GM19193 (cell line): ENCODE results near the gene G6PC3.

Source experiments
- POLR2A ChIP-seq: IDR thresholded peaks from 4 replicates; pipeline ENCODE4 v1.6.1; 2011; ENCODE audit not compliant: insufficient read depth, insufficient read length; ENCODE audit errors: extremely low read depth

The G6PC3 gene, protein sequence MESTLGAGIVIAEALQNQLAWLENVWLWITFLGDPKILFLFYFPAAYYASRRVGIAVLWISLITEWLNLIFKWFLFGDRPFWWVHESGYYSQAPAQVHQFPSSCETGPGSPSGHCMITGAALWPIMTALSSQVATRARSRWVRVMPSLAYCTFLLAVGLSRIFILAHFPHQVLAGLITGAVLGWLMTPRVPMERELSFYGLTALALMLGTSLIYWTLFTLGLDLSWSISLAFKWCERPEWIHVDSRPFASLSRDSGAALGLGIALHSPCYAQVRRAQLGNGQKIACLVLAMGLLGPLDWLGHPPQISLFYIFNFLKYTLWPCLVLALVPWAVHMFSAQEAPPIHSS

GRCh38 chr17:44070455-44071197, at the start of gene G6PC3:
G6PC3 (plus strand) TSS chr17:44070735; CDS start chr17:44070966, 231 bp downstream.
- peak; percentile 82 for TF ChIP-seq POLR2A

- no peak for TF ChIP-seq POLR2A
Observed at GRCh38 chr17:44022246-44022645, 48.3 kb upstream of the G6PC3 start.

DNA sequence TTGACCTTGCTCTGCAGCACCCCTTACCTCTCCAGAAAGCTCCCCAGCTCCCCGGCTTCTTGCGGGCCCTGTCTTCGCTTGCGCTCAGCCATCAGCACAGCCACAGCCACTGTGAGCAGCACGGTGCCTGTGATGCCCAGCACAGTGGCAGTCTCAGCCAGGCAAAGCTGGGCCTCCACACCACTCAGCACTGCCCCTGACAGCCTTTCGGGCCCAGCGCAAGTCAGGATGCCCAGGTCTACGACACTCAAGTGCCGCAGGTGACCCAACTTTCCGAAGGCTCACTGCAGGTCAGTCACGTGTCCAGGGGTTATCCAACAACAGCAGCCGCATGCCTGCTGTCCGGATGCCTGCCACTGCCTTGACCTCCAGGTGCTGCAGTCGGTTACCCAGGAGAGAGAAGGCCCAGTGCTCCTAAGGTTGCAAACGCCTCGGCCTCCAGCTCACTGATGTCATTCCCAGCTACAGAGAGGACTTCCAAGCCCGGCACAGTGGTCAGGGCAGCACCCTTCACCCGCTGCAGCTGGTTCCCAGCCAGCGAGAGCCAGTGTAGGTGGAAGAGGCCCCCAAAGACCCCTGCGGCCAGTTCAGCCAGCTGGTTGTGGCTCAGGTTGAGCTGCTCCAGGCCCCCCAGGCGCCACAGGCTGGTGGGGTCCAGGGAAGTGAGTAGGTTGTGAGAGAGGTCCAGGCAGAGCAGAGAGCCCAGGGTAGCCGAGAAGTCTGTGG, 46.8 kb upstream of the G6PC3 start:
- no peak for TF ChIP-seq POLR2A

DNA sequence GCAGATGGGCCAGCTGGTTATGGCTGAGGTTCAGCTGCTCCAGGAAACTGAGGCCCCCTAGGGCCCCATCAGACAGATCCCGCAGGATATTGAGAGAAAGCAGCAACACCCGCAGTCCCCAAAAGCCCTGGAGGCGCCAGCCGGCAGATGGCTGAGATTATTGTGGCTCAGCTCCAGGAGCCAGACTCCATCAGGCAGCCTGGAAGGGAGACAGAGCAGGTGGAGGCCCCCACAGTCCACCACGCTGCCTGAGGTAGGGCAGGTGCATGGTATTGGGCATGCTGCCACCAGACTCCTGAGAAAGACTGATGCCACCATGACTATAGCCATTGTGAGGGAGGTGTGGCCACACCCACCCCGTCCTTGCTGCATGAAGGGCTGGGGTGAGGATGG, 46.3 kb upstream of the G6PC3 start:
- no peak for TF ChIP-seq POLR2A

DNA sequence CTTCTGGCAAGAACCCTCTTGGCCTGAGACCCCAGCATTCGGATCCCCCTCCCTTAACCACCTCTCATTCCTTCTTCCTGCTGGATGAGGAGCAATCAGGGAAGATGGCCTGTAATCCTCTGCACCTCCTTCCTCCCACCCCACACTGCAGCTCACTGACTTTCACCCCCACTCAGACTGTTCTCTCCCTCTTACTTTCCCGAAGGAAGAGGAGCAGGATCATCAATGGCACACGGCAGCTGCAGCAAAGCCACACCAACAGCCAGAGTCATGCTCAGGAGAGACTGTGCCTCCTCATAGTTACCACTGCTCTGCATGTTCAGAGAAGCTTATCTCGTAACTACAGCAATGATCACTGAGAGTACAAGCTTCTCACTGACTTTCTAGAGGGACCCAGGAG, 45.7 kb upstream of the G6PC3 start:
- no peak for TF ChIP-seq POLR2A

GRCh38 chr17:44029736-44030135, 40.8 kb upstream of the G6PC3 start:
- no peak for TF ChIP-seq POLR2A

GRCh38 chr17:44030482-44030881, 40.1 kb upstream of the G6PC3 start:
- no peak for TF ChIP-seq POLR2A

GRCh38 chr17:44033861-44034408, 36.6 kb upstream of the G6PC3 start:
- no peak for TF ChIP-seq POLR2A

DNA sequence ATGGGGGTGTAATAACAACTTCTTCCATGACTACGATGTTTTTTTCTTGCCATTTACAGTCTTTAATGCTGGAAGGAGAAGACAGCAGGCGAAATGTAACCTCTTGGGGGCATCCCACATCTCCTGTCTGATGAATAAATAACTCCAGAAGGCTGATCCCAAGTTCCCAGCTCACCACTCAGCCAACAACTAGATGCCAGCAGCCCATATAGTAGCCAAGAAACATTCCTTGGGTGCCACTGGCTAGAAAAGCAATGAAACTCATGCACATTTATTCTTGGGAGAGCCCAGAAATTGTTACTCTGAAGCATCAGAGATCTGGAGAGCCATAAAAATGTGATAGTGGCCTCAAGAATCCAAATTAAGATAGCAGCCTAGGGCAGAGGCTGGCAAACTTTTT, 33.1 kb upstream of the G6PC3 start:
- TF ChIP-seq POLR2A, result no peak

- no peak for TF ChIP-seq POLR2A
Observed at GRCh38 chr17:44038604-44039011, 31.9 kb upstream of the G6PC3 start.

DNA sequence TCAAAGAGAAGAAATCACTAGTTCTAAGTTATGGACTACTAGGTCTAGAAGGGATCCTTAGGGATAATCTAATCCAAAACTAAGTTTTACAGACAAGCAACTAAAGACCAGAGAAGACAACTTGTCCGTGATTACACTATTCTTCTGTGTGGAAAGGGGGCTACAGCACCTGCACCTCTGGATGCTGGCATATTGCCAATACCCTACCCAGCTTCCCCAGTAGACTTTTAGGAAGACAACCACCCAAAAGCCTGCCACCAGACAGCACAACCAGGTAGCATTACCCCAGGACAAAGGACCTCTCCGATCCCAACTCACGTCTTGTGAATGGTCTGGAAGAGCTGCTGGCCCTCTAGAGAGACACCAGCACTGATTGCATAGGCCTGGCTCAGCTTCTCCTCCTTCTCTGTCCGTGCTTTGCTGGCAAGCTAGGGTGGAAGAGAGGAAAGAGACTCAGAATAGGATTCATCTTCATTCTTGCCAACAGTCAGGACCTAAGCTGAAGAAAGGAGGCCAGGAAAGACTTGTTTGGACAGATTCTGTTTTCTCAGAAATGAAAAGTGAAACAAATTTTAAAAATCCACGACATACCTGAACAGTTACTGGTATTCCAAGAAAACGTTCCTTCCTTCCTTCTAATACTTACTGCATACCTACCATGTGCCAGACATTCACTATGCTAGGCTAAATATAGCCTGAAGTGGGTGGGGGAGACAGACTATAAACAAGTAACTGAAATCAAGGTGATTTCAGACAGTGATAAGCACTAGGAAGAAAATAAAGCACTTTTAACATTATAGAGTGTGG, 30.5 kb upstream of the G6PC3 start:
- no peak for TF ChIP-seq POLR2A

DNA sequence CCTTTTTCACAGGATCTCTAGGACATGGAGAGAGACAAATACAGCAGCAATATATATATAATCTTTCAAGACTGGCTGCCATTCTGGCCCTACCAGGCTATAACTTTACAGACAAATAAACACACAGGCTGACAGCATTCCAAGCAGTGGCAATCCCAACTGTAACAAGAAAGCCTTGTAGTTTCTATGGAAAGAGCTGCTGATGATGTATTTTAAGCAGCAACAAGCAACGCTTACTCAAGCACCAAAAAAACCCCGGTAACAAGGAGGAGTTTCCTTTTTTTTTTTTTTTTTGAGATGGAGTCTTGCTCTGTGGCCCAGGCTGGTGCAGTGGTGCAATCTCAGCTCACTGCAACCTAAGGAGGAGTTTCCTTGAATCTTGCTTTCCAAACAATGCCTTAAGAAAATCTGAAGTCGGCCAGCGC, 27.3 kb upstream of the G6PC3 start:
- TF ChIP-seq POLR2A, result no peak

- TF ChIP-seq POLR2A, result no peak
Observed at GRCh38 chr17:44044071-44044470, 26.5 kb upstream of the G6PC3 start.

DNA sequence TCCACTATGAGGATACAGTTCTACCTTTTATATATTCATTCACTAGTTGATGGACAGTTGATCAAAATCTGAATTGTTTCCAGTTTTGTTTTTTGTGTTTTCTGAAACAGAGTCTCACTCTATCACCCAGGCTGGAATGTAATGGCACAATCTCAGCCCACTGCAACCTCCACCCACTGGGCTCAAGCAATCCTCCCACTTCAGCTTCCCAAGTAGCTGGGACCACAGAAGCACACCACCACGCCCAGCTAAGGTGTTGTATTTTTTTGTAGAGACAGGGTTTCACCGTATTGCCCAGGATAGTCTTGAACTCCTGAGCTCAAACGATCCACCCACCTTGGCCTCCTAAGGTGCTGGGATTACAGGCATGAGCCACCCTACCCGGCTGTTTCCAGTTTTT, 25.0 kb upstream of the G6PC3 start:
- TF ChIP-seq POLR2A, result no peak
